Erythroblast (primary cell): ENCODE measurements around the gene CADM3.

Experiments used
- GATA1 ChIP-seq: IDR thresholded peaks from 2 replicates; pipeline ENCODE4 v1.6.1; 2011; ENCODE audit warnings: low read depth, mild to moderate bottlenecking, control low read depth, low read length, moderate library complexity
- POLR2A ChIP-seq: IDR thresholded peaks from 2 replicates; pipeline ENCODE4 v1.6.1; 2011; ENCODE audit warnings: mild to moderate bottlenecking, low read length

GRCh38 chr1:159188375-159188788 is 17.0 kb downstream of the CADM3 start:
- TF ChIP-seq POLR2A (no peak), GATA1 (no peak)
